ENCODE results near the gene SLC29A2.

SLC29A2 gene

DNA sequence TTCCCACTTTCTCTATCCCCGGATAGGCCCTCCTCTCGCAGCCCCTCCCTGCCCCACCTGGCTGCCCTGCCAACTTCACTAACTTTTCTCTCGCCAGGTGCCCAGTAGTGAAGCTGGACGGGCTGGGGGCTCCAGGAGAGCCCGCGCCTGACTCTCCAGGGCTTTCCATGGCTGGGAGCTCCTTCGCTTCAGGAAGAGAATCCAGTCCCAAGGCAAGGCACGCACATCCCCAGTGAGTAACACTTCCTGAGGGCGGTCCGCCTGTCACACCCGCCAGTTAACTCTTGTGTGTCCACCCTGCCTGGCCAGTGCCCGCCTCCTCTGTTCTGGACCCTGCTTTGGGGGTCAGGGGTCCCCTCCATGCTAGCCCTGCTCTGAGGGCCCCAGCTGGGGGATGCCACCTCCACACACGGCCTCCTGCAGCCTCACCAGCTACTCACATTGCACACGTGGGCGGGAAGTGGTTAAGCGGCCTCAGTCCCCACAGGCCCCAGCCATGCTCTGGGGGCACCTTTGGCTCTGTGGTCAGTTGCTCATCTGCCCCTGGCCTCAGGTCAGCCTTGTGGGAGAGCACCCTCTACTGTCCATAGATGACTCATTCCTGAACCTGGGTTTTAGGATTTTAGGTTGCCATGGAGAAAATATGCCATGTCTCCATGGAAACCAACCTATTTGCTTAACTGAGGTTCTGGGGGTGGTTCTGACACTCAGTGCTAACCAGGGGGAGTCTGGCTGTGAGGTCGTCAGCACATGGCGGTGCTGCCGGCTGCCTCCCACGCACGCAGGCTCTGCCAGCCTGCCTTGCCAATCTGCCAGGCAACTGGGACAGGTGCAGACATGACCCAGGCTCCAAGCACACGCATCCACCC is 35.1 kb downstream of the SLC29A2 start, which contains the start of gene RIN1:
Gene RIN1 (minus strand): TSS at position 201 of the 869 bp plus-strand sequence. CDS start 32 bp downstream, at position 169.
- peak within 1 kb of the TSS; percentile 61 for H3K4me3 ChIP-seq (ENCODE audit: severe bottlenecking)
- peaks cover 54% of the 10 kb centered on the region for H3K36me3 ChIP-seq (ENCODE audit: low read depth)
- peak within 1 kb of the TSS; percentile 95 for H3K27ac ChIP-seq (ENCODE audit: poor library complexity, severe bottlenecking)
- peaks cover 40% of the 10 kb centered on the region for H3K4me1 ChIP-seq (ENCODE audit: insufficient read depth, poor library complexity, severe bottlenecking)
- no peaks in the 10 kb centered on the region for H3K9me3 ChIP-seq (ENCODE audit: severe bottlenecking)
- peak; percentile 93 for DNase-seq (ENCODE audit: low spot score)
- no peaks in the 10 kb centered on the region for H3K27me3 ChIP-seq (ENCODE audit: insufficient read depth, poor library complexity, severe bottlenecking)
- TF ChIP-seq, protein P1, sequence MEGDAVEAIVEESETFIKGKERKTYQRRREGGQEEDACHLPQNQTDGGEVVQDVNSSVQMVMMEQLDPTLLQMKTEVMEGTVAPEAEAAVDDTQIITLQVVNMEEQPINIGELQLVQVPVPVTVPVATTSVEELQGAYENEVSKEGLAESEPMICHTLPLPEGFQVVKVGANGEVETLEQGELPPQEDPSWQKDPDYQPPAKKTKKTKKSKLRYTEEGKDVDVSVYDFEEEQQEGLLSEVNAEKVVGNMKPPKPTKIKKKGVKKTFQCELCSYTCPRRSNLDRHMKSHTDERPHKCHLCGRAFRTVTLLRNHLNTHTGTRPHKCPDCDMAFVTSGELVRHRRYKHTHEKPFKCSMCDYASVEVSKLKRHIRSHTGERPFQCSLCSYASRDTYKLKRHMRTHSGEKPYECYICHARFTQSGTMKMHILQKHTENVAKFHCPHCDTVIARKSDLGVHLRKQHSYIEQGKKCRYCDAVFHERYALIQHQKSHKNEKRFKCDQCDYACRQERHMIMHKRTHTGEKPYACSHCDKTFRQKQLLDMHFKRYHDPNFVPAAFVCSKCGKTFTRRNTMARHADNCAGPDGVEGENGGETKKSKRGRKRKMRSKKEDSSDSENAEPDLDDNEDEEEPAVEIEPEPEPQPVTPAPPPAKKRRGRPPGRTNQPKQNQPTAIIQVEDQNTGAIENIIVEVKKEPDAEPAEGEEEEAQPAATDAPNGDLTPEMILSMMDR (IDR thresholded peaks at IDR 0.05; ENCODE audit: poor library complexity, severe bottlenecking): peak; percentile 62
- ATAC-seq (ENCODE audit: low read depth): peak; percentile 69

DNA sequence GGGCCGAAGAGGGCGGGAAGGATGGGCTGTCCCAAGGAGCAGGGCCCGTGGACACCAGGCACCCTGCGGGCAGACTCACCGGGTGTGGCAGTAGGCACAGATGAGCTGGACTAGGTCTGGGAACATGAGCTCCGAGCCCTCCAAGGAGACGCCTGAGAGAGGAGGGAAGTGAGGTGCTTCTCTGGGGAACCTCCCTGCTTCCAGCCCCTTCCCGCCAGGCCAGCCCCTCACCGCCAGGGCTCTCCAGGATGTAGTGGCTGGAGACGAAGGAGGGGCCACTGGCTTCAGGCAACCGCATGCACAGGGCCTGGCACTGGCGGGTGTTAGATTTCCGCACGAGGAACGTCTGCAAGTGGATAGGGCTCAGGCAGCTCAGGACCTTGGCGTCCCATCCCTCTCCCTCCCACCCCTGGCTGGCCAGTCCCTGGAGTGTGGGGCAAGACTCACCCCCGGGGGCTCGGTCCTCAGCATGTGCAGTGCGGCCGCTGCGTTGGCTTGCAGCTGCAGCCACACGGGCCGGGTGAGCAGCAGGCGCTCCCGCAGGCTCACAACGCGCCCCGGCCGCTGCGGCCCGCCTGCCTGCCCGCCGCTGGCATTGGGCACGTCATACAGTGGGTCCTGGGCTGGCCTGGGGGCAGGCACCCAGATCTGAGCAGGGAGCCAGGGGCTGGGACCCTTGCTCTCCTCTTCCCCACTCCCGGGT is 35.9 kb downstream of the SLC29A2 start:
- Histone ChIP-seq H3K27me3 (ENCODE audit: insufficient read depth, poor library complexity, severe bottlenecking) (no peaks in the 10 kb centered on the region), H3K36me3 (ENCODE audit: low read depth) (peaks cover 54% of the 10 kb centered on the region), H3K9me3 (ENCODE audit: severe bottlenecking) (no peaks in the 10 kb centered on the region), H3K4me3 (ENCODE audit: severe bottlenecking) (peak overlapping the region; percentile 61), H3K4me1 (ENCODE audit: insufficient read depth, poor library complexity, severe bottlenecking) (peaks cover 40% of the 10 kb centered on the region), H3K27ac (ENCODE audit: poor library complexity, severe bottlenecking) (peak overlapping the region; percentile 95)
- TF ChIP-seq, protein P1 (IDR thresholded peaks at IDR 0.05; ENCODE audit: poor library complexity, severe bottlenecking): no peak
- DNase-seq (ENCODE audit: low spot score): no peak
- peak; percentile 4; the same call in 1 of the 3 replicates for ATAC-seq (ENCODE audit: low read depth)

- Histone ChIP-seq H3K4me1 (ENCODE audit: insufficient read depth, poor library complexity, severe bottlenecking) (peaks cover 40% of the 10 kb centered on the region), H3K4me3 (ENCODE audit: severe bottlenecking) (peak overlapping the region; percentile 61), H3K27ac (ENCODE audit: poor library complexity, severe bottlenecking) (peak overlapping the region; percentile 95), H3K36me3 (ENCODE audit: low read depth) (peaks cover 52% of the 10 kb centered on the region), H3K9me3 (ENCODE audit: severe bottlenecking) (no peaks in the 10 kb centered on the region), H3K27me3 (ENCODE audit: insufficient read depth, poor library complexity, severe bottlenecking) (no peaks in the 10 kb centered on the region)
- peak; percentile 68 for DNase-seq (ENCODE audit: low spot score)
- TF ChIP-seq, protein P1 (IDR thresholded peaks at IDR 0.05; ENCODE audit: poor library complexity, severe bottlenecking): no peak
- no peak for ATAC-seq (ENCODE audit: low read depth)
Observed at GRCh38 chr11:66334605-66335442, 36.7 kb downstream of the SLC29A2 start.

GRCh38 chr11:66333896-66334604 is 37.5 kb downstream of the SLC29A2 start:
- Histone ChIP-seq H3K4me1 (ENCODE audit: insufficient read depth, poor library complexity, severe bottlenecking) (peaks cover 32% of the 10 kb centered on the region), H3K27ac (ENCODE audit: poor library complexity, severe bottlenecking) (peak overlapping the region; percentile 95), H3K36me3 (ENCODE audit: low read depth) (peaks cover 49% of the 10 kb centered on the region), H3K4me3 (ENCODE audit: severe bottlenecking) (no peak overlapping the region), H3K9me3 (ENCODE audit: severe bottlenecking) (no peaks in the 10 kb centered on the region), H3K27me3 (ENCODE audit: insufficient read depth, poor library complexity, severe bottlenecking) (no peaks in the 10 kb centered on the region)
- DNase-seq (ENCODE audit: low spot score): no peak
- no peak for ATAC-seq (ENCODE audit: low read depth)
- TF ChIP-seq, protein P1 (IDR thresholded peaks at IDR 0.05; ENCODE audit: poor library complexity, severe bottlenecking): no peak

All from RWPE2 (cell line).